Nephron progenitor cell (in vitro differentiated cells): ENCODE results near the gene MBNL2.
A peak's percentile ranks its signal among the peaks of the same experiment; 100 is the strongest.

ENCODE experiments used
- DNase-seq: peaks from one replicate; pipeline ENCODE4 v3.0.0; 2021
- H3K27ac Mint-ChIP-seq: 2 replicates; pipeline ENCODE4 v1.8.0; 2021; ENCODE audit warnings: mild to moderate bottlenecking, moderate library complexity, mixed read lengths
- H3K27me3 Mint-ChIP-seq: 2 replicates; pipeline ENCODE4 v1.8.0; 2021; ENCODE audit warnings: mild to moderate bottlenecking, low read depth, mixed read lengths; ENCODE audit not compliant: poor library complexity
- H3K36me3 Mint-ChIP-seq: 2 replicates; pipeline ENCODE4 v1.8.0; 2021; ENCODE audit warnings: low read depth, mixed read lengths
- H3K4me1 Mint-ChIP-seq: 2 replicates; pipeline ENCODE4 v1.8.0; 2021; ENCODE audit warnings: mixed read lengths
- H3K4me3 Mint-ChIP-seq: 2 replicates; pipeline ENCODE4 v1.8.0; 2021; ENCODE audit warnings: mild to moderate bottlenecking, moderate library complexity, mixed read lengths
- H3K9me3 Mint-ChIP-seq: 2 replicates; pipeline ENCODE4 v1.8.0; 2021; ENCODE audit warnings: mild to moderate bottlenecking, moderate library complexity, mixed read lengths
- TF ChIP-seq, protein P1 (sequence below): fragments of 200-600 bp; sonication (generic); IDR thresholded peaks from 2 replicates; pipeline ENCODE4 v1.5.0; 2021; ENCODE audit warnings: antibody characterized with exemption

The MBNL2 gene

DNA sequence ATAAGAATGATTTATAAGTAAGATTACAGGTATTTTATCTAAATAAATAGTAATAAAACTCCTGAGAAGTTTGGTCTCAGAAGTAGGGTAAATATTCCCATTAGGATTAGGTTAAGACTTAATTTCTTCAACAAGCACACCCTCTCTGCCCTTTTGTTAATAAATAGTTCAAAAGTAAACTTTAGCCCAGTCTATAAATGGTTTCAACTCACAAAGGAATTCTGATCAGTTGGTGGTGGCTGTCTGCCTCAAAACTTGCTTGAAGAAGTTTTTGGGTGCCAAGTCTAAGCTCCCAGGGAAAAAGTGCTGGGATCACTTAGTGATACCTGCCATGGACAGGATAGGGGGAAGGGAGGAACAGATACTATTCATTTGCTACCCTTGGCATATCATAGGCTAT lies 22.9 kb downstream of the MBNL2 start:
- no peak for DNase-seq
- Mint-ChIP-seq H3K36me3 (peaks cover 9% of the 10 kb centered on the region), H3K4me1 (peaks cover 23% of the 10 kb centered on the region), H3K9me3 (no peaks in the 10 kb centered on the region), H3K4me3 (no peak overlapping the region), H3K27ac (no peak overlapping the region), H3K27me3 (no peaks in the 10 kb centered on the region)
- TF ChIP-seq, protein P1, sequence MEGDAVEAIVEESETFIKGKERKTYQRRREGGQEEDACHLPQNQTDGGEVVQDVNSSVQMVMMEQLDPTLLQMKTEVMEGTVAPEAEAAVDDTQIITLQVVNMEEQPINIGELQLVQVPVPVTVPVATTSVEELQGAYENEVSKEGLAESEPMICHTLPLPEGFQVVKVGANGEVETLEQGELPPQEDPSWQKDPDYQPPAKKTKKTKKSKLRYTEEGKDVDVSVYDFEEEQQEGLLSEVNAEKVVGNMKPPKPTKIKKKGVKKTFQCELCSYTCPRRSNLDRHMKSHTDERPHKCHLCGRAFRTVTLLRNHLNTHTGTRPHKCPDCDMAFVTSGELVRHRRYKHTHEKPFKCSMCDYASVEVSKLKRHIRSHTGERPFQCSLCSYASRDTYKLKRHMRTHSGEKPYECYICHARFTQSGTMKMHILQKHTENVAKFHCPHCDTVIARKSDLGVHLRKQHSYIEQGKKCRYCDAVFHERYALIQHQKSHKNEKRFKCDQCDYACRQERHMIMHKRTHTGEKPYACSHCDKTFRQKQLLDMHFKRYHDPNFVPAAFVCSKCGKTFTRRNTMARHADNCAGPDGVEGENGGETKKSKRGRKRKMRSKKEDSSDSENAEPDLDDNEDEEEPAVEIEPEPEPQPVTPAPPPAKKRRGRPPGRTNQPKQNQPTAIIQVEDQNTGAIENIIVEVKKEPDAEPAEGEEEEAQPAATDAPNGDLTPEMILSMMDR, result no peak

DNA sequence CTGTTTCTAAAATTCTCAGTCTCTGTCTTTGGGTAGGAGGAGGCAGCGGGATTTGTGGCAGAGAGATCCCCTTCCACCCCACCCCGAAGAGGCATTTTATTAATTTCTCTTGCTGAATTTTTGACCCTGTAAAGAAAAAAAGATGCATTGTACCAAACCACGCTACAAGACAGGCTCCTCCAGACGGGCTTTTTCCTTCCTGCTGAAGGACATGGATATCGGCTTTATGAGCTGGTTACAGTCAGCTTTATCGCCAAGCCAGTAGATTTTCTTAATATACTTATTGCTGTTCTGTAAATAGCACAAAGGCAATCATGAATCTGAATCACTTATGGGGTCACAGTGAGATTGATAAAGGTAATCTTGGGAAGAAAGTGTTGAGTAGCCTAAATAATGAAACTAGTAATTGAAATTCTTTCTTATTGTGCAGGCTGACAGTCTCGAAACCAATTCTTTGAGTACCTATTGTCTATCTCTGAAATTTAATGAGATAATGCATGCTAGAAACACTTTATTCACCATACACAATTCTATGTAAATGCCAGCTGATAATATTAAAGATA lies 24.5 kb downstream of the MBNL2 start:
- Mint-ChIP-seq H3K4me1 (peaks cover 30% of the 10 kb centered on the region), H3K27me3 (no peaks in the 10 kb centered on the region), H3K36me3 (peaks cover 9% of the 10 kb centered on the region), H3K9me3 (no peaks in the 10 kb centered on the region), H3K27ac (no peak overlapping the region), H3K4me3 (no peak overlapping the region)
- DNase-seq, result no peak
- TF ChIP-seq, protein P1, result no peak

GRCh38 chr13:97248243-97248642 lies 26.1 kb downstream of the MBNL2 start:
- no peak for DNase-seq
- Mint-ChIP-seq H3K27ac (no peak overlapping the region), H3K27me3 (no peaks in the 10 kb centered on the region), H3K4me1 (peaks cover 24% of the 10 kb centered on the region), H3K9me3 (no peaks in the 10 kb centered on the region), H3K4me3 (no peak overlapping the region), H3K36me3 (peaks cover 4% of the 10 kb centered on the region)
- TF ChIP-seq, protein P1, result no peak

- DNase-seq, result no peak
- no peaks in the 10 kb centered on the region for H3K27me3 Mint-ChIP-seq
- TF ChIP-seq, protein P1, result no peak
- H3K4me1 Mint-ChIP-seq, result peaks cover 14% of the 10 kb centered on the region
- no peak overlapping the region for H3K27ac Mint-ChIP-seq
- H3K9me3 Mint-ChIP-seq, result no peaks in the 10 kb centered on the region
- H3K36me3 Mint-ChIP-seq, result peaks cover 4% of the 10 kb centered on the region
- H3K4me3 Mint-ChIP-seq, result no peak overlapping the region
These were observed 27.1 kb downstream of the MBNL2 start for GRCh38 chr13:97249093-97249795.

DNA sequence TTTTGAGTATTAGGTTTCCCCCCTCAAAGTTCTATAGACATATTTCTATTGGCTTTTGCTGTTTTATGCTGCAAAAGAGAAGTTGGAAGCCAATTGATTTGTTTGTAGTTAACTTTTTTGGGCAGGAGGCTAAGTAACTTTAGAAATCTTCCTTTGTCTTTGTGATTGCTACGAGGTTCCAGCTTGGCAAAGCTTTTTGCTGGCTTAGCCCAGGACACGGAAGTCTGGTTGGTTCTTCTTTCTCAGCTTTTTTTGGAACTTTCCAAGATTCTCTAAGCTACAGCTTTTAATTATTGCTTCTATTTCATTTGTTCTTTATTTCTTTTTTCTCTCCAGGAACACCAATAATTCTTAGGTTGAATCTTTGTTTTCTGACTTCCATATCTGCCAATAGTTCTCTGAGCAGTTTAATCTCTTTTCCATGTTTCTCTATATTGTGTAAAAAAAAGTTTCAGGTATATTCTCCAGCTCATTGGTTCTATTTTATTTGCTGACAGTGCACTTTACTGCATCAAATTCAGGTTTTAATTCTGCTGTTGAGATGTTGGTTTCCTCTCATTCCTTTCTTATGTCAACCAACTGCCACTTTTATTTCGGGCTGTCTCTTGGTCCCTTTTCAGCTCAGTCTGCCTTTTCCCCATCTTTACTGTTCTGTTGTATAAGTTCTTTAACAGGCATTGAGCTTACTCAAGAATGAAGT lies 27.8 kb downstream of the MBNL2 start:
- Mint-ChIP-seq H3K36me3 (peaks cover 4% of the 10 kb centered on the region), H3K4me1 (peaks cover 16% of the 10 kb centered on the region), H3K27me3 (no peaks in the 10 kb centered on the region), H3K4me3 (no peak overlapping the region), H3K27ac (peak overlapping the region; percentile 49), H3K9me3 (no peaks in the 10 kb centered on the region)
- TF ChIP-seq, protein P1, result no peak
- no peak for DNase-seq
